ENCODE measurements around the gene DNAJC8. TPM values are rescaled to one million over a fixed set of nuclear protein-coding genes. Genes with fewer than 3 reads are reported as not detected.

The DNAJC8 gene
- total RNA-seq, 1 donor from 2014 or later = 90.2 TPM

DNA sequence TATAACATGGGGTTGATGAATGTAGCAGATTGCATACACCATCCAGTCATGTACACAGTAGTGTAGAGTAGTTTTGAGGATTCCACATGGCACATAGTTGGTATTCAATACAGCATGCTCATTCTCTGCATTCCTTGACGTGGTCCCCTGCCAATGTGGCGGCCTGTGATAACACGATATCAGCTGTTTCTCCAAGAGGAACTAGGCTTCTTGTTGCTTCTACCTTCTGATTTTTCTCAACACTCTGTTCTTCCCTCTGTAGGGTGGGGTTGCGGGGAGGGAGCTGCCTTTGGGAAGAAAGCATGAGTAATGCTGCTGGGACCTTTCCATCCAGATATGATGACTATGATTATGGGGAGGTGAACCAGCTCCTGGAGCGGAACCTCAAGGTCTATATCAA lies 45.9 kb upstream of the DNAJC8 start:
- Mint-ChIP-seq H3K9me3 (no peaks in the 10 kb centered on the region), H3K4me1 (ENCODE audit: unreplicated experiment) (no peaks in the 10 kb centered on the region), H3K4me3 (no peak overlapping the region), H3K27me3 (no peaks in the 10 kb centered on the region), H3K27ac (no peak overlapping the region), H3K36me3 (peaks cover 18% of the 10 kb centered on the region)
- TF ChIP-seq, protein P1, sequence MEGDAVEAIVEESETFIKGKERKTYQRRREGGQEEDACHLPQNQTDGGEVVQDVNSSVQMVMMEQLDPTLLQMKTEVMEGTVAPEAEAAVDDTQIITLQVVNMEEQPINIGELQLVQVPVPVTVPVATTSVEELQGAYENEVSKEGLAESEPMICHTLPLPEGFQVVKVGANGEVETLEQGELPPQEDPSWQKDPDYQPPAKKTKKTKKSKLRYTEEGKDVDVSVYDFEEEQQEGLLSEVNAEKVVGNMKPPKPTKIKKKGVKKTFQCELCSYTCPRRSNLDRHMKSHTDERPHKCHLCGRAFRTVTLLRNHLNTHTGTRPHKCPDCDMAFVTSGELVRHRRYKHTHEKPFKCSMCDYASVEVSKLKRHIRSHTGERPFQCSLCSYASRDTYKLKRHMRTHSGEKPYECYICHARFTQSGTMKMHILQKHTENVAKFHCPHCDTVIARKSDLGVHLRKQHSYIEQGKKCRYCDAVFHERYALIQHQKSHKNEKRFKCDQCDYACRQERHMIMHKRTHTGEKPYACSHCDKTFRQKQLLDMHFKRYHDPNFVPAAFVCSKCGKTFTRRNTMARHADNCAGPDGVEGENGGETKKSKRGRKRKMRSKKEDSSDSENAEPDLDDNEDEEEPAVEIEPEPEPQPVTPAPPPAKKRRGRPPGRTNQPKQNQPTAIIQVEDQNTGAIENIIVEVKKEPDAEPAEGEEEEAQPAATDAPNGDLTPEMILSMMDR (conservative IDR thresholded peaks at IDR 0.05) = no peak
- DNase-seq (ENCODE audit: extremely low spot score, unreplicated experiment) = no peak

DNA sequence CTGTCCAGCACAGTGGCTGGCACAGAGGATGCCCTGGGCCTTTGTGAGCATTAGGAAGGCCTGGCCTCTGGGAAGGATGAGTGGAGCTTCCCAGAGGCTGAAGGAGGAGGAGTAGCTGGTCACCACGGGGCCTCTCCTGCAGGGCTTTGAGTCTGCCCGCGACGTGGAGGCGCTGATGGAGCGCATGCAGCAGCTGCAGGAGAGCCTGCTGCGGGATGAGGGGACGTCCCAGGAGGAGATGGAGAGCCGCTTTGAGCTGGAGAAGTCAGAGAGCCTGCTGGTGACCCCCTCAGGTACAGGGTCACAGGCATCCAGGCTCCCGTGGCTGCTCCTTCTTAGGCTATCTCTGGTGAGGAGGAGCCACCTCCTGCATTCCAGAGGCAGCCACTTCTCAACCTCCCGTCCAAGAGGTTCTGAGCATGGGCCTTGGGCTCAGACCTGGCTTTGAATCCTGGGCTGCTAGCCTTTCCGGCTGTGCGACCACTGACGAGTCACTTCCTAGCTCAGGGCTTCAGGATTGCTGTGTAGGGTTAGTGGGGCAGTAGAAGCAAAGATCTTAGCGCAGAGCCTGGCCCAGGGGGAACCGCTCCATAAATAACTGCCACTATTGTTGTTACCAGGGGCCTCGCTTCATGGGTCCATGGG lies 40.5 kb upstream of the DNAJC8 start:
- Mint-ChIP-seq H3K27ac (no peak overlapping the region), H3K9me3 (no peaks in the 10 kb centered on the region), H3K27me3 (no peaks in the 10 kb centered on the region), H3K36me3 (peaks cover 12% of the 10 kb centered on the region), H3K4me3 (no peak overlapping the region), H3K4me1 (ENCODE audit: unreplicated experiment) (no peaks in the 10 kb centered on the region)
- TF ChIP-seq, protein P1 (conservative IDR thresholded peaks at IDR 0.05) = no peak
- DNase-seq (ENCODE audit: extremely low spot score, unreplicated experiment) = no peak

- peaks cover 5% of the 10 kb centered on the region for H3K36me3 Mint-ChIP-seq
- H3K27me3 Mint-ChIP-seq = no peaks in the 10 kb centered on the region
- peaks cover 7% of the 10 kb centered on the region for H3K4me1 Mint-ChIP-seq (ENCODE audit: unreplicated experiment)
- H3K9me3 Mint-ChIP-seq = no peaks in the 10 kb centered on the region
- H3K27ac Mint-ChIP-seq = no peak overlapping the region
- H3K4me3 Mint-ChIP-seq = no peak overlapping the region
- no peak for DNase-seq (ENCODE audit: extremely low spot score, unreplicated experiment)
- TF ChIP-seq, protein P1 (conservative IDR thresholded peaks at IDR 0.05) = no peak
These were observed 39.5 kb upstream of the DNAJC8 start for GRCh38 chr1:28272215-28272852.

DNA sequence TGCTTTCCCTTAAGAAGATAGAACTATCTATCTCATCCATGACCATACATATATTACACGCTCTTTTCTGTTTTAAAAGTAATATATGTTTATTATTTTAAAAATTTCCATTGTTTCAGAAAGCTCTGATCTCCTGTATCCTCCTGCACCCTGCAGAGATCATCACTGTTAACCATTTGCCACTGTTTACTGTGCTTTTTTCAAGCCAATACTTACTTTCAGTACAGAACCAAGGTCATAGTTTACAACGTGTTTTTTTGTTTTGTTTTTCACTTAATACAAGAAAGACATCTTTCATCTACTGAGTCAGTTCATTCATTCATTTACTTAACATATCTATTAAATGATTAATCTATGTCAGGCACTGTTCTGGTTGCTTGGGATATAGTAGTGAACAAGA lies 36.7 kb upstream of the DNAJC8 start:
- H3K4me3 Mint-ChIP-seq = no peak overlapping the region
- no peaks in the 10 kb centered on the region for H3K36me3 Mint-ChIP-seq
- no peak overlapping the region for H3K27ac Mint-ChIP-seq
- TF ChIP-seq, protein P1 (conservative IDR thresholded peaks at IDR 0.05) = no peak
- DNase-seq (ENCODE audit: extremely low spot score, unreplicated experiment) = no peak
- no peaks in the 10 kb centered on the region for H3K27me3 Mint-ChIP-seq
- H3K4me1 Mint-ChIP-seq (ENCODE audit: unreplicated experiment) = peaks cover 22% of the 10 kb centered on the region
- no peaks in the 10 kb centered on the region for H3K9me3 Mint-ChIP-seq

DNA sequence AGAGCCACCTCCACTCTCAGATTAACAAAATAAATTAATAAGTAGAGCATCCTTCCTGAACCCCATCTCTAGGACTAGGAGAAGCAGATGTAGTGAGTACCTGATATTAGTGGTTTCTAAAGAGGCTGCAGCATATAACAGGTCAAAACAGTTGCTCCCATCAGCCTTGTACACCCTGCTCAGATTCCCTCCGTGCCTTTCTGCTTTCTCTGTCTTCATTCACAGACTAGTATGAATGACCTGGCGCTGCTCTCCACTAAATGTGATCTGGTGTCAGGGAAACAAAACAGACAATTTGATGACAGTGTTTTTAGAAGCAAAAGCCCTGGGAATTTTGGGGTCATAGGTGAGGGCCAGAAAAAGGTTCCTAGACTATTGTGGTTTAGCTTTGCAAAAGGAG lies 34.8 kb upstream of the DNAJC8 start:
- H3K4me3 Mint-ChIP-seq = no peak overlapping the region
- DNase-seq (ENCODE audit: extremely low spot score, unreplicated experiment) = no peak
- no peak overlapping the region for H3K27ac Mint-ChIP-seq
- peaks cover 26% of the 10 kb centered on the region for H3K4me1 Mint-ChIP-seq (ENCODE audit: unreplicated experiment)
- no peaks in the 10 kb centered on the region for H3K36me3 Mint-ChIP-seq
- H3K27me3 Mint-ChIP-seq = no peaks in the 10 kb centered on the region
- no peaks in the 10 kb centered on the region for H3K9me3 Mint-ChIP-seq
- TF ChIP-seq, protein P1 (conservative IDR thresholded peaks at IDR 0.05) = no peak

All from type B pancreatic cell (in vitro differentiated cells).